Measurements from ENCODE around the gene VPS4A.

The VPS4A gene

GRCh38 chr16:69371564-69371963, 60.4 kb downstream of the VPS4A start:
- TF ChIP-seq ISL1 (CRISPR knock-in tag; IDR thresholded peaks at IDR 0.05) = no peak
- TF ChIP-seq ZNF70 (CRISPR knock-in tag; IDR thresholded peaks at IDR 0.05) = no peak
- TF ChIP-seq, protein P1, sequence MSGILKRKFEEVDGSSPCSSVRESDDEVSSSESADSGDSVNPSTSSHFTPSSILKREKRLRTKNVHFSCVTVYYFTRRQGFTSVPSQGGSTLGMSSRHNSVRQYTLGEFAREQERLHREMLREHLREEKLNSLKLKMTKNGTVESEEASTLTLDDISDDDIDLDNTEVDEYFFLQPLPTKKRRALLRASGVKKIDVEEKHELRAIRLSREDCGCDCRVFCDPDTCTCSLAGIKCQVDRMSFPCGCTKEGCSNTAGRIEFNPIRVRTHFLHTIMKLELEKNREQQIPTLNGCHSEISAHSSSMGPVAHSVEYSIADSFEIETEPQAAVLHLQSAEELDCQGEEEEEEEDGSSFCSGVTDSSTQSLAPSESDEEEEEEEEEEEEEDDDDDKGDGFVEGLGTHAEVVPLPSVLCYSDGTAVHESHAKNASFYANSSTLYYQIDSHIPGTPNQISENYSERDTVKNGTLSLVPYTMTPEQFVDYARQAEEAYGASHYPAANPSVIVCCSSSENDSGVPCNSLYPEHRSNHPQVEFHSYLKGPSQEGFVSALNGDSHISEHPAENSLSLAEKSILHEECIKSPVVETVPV (CRISPR knock-in tag; IDR thresholded peaks at IDR 0.05) = no peak
- TF ChIP-seq CREB5 (CRISPR knock-in tag; IDR thresholded peaks at IDR 0.05; ENCODE audit: low read depth) = no peak
- ATAC-seq = no peak

DNA sequence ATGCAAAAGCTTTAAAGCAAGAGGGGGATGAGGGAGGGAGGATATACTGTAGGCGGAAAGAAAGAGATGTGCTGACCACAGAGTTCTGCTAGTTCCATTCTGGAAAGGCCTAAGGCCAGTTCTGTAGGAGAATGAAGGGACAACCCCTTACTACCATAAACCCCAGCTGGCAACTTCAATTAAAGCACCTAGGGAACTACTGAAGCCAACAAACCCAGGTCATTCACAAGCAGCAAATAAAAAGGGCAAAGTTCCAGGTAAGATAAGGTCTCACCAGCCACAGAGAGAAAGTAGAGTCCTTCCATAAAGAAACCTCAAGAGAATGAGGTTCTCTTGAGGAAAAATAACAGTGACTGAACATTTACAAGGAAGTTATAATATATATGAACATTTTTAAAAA, 61.9 kb downstream of the VPS4A start:
- ATAC-seq = no peak
- TF ChIP-seq CREB5 (CRISPR knock-in tag; IDR thresholded peaks at IDR 0.05; ENCODE audit: low read depth) (no peak), ZC3H10 (CRISPR knock-in tag; IDR thresholded peaks at IDR 0.05) (no peak), ZNF8 (CRISPR knock-in tag; IDR thresholded peaks at IDR 0.05) (no peak), PPARA (CRISPR knock-in tag; IDR thresholded peaks at IDR 0.05; ENCODE audit: borderline replicate concordance) (no peak), ZNF70 (CRISPR knock-in tag; IDR thresholded peaks at IDR 0.05) (no peak)
- TF ChIP-seq, protein P2, sequence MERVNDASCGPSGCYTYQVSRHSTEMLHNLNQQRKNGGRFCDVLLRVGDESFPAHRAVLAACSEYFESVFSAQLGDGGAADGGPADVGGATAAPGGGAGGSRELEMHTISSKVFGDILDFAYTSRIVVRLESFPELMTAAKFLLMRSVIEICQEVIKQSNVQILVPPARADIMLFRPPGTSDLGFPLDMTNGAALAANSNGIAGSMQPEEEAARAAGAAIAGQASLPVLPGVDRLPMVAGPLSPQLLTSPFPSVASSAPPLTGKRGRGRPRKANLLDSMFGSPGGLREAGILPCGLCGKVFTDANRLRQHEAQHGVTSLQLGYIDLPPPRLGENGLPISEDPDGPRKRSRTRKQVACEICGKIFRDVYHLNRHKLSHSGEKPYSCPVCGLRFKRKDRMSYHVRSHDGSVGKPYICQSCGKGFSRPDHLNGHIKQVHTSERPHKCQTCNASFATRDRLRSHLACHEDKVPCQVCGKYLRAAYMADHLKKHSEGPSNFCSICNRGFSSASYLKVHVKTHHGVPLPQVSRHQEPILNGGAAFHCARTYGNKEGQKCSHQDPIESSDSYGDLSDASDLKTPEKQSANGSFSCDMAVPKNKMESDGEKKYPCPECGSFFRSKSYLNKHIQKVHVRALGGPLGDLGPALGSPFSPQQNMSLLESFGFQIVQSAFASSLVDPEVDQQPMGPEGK (CRISPR knock-in tag; IDR thresholded peaks at IDR 0.05; ENCODE audit: borderline replicate concordance) = no peak
- TF ChIP-seq, protein P3, sequence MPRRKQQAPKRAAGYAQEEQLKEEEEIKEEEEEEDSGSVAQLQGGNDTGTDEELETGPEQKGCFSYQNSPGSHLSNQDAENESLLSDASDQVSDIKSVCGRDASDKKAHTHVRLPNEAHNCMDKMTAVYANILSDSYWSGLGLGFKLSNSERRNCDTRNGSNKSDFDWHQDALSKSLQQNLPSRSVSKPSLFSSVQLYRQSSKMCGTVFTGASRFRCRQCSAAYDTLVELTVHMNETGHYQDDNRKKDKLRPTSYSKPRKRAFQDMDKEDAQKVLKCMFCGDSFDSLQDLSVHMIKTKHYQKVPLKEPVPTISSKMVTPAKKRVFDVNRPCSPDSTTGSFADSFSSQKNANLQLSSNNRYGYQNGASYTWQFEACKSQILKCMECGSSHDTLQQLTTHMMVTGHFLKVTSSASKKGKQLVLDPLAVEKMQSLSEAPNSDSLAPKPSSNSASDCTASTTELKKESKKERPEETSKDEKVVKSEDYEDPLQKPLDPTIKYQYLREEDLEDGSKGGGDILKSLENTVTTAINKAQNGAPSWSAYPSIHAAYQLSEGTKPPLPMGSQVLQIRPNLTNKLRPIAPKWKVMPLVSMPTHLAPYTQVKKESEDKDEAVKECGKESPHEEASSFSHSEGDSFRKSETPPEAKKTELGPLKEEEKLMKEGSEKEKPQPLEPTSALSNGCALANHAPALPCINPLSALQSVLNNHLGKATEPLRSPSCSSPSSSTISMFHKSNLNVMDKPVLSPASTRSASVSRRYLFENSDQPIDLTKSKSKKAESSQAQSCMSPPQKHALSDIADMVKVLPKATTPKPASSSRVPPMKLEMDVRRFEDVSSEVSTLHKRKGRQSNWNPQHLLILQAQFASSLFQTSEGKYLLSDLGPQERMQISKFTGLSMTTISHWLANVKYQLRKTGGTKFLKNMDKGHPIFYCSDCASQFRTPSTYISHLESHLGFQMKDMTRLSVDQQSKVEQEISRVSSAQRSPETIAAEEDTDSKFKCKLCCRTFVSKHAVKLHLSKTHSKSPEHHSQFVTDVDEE (CRISPR knock-in tag; IDR thresholded peaks at IDR 0.05) = no peak
